ENCODE data around the gene CAP2. TPM values are rescaled to one million over a fixed set of nuclear protein-coding genes. Genes with fewer than 3 reads are reported as not detected.
"Not testable (repeated sequence)": the region's sequence is repeated elsewhere in the genome, so short reads cannot be mapped to it uniquely, and the experiment has no call there.

Gene CAP2
- total and polyA plus RNA-seq, 10 donors, result 0.68 to 2.8 (median 1.8) TPM

GRCh38 chr6:17431581-17431980, 38.2 kb downstream of the CAP2 start:
- intact Hi-C loops (cut with DNase I; ENCODE audit: low total_unique reads), result no loop called here

GRCh38 chr6:17432356-17432755, 39.0 kb downstream of the CAP2 start:
- no peak for DNase-seq
- Histone ChIP-seq H3K27me3 (replicated peaks in 1 of 7) (no peaks in the 10 kb centered on the region), H3K36me3 (no peaks in the 10 kb centered on the region), H3K27ac (no peak overlapping the region), H3K9me3 (no peaks in the 10 kb centered on the region), H3K4me3 (no peak overlapping the region), H3K4me1 (no peaks in the 10 kb centered on the region)
- TF ChIP-seq POLR2A (IDR thresholded peaks at IDR 0.05) (no peak), POLR2AphosphoS5 (IDR thresholded peaks at IDR 0.05) (no peak), CTCF (IDR thresholded peaks at IDR 0.05 in 8 of 11, conservative IDR thresholded peaks at IDR 0.05 in 3 of 11) (no peak)
- 56 to 78% (median 72%) methylated on average over 2 of the region's 2 CpGs for WGBS, 5 donors
- intact Hi-C loops (cut with DNase I; ENCODE audit: low total_unique reads), result no loop called here

More at GRCh38 chr6:17431581-17431980, 38.2 kb downstream of the CAP2 start:
- no peak for DNase-seq
- no peaks in the 10 kb centered on the region for H3K4me1 ChIP-seq
- TF ChIP-seq CTCF (IDR thresholded peaks at IDR 0.05 in 8 of 11, conservative IDR thresholded peaks at IDR 0.05 in 3 of 11), result no peak
- TF ChIP-seq POLR2A (IDR thresholded peaks at IDR 0.05), result no peak
- no peak for TF ChIP-seq POLR2AphosphoS5 (IDR thresholded peaks at IDR 0.05)
- H3K36me3 ChIP-seq, result no peaks in the 10 kb centered on the region
- H3K27ac ChIP-seq, result no peak overlapping the region
- no peak overlapping the region for H3K4me3 ChIP-seq
- no peaks in the 10 kb centered on the region for H3K27me3 ChIP-seq (replicated peaks in 1 of 7)
- H3K9me3 ChIP-seq, result no peaks in the 10 kb centered on the region
- 53 to 84% (median 65%) methylated on average over 2 of the region's 2 CpGs for WGBS, 5 donors

- Histone ChIP-seq H3K4me3 (no peak overlapping the region), H3K36me3 (no peaks in the 10 kb centered on the region), H3K27ac (no peak overlapping the region), H3K9me3 (no peaks in the 10 kb centered on the region), H3K27me3 (replicated peaks in 1 of 7) (no peaks in the 10 kb centered on the region), H3K4me1 (no peaks in the 10 kb centered on the region)
- WGBS, 5 donors, result 70 to 85% (median 78%) methylated on average over 11 of the region's 11 CpGs
- TF ChIP-seq POLR2A (IDR thresholded peaks at IDR 0.05) (no peak), CTCF (IDR thresholded peaks at IDR 0.05 in 8 of 11, conservative IDR thresholded peaks at IDR 0.05 in 3 of 11) (no peak), POLR2AphosphoS5 (IDR thresholded peaks at IDR 0.05) (no peak)
- DNase-seq, result no peak
- intact Hi-C loops (cut with DNase I; ENCODE audit: low total_unique reads), result no loop called here
These were observed 46.0 kb downstream of the CAP2 start for GRCh38 chr6:17439243-17439993.

- H3K27me3 ChIP-seq (replicated peaks in 1 of 7); H3K27ac ChIP-seq; intact Hi-C loops (cut with DNase I; ENCODE audit: low total_unique reads); H3K36me3 ChIP-seq; H3K4me1 ChIP-seq; H3K9me3 ChIP-seq; H3K4me3 ChIP-seq; DNase-seq: not testable (repeated sequence)
- WGBS, 5 donors, result 93 to 97% (median 96%) methylated on average over 4 of the region's 4 CpGs
These were observed 47.4 kb downstream of the CAP2 start for GRCh38 chr6:17440811-17441210.
